ENCODE measurements around the gene PIP5K1C.

PIP5K1C gene

DNA sequence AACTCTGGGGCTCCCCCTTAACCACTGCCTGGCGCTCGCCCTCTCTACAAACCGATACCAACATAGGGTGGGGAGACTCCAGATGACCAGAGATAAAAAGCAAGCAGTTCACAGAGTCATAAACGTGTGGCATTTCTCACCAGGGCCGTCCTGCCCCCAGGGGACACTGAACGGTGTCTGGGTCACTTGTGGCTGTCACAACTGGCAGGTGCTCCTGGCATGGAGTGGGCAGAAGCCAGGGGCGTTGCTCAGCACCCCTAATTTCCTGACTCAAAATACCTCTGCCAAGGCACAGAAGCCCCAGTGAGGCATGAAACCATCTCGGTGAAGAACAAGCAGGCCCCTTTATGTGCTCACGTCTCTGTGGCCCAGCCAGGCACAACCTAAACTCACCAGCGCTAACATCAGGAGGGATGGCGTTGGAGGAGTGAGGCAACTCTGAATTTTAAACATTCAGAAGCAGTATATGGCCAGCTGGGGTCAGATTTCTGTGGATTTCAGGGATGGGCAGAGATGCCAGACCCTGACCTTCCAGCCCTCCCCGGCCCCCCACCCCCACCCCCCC, 1.8 kb downstream of the PIP5K1C start:
- Mint-ChIP-seq H3K27me3 (ENCODE audit: low read depth) (no peaks in the 10 kb centered on the region), H3K27ac (peak overlapping the region in 2 of 3 experiments; percentile 27 to 42), H3K36me3 (ENCODE audit: low read depth) (no peaks in the 10 kb centered on the region), H3K9me3 (no peaks in the 10 kb centered on the region), H3K4me1 (peaks cover 6% of the 10 kb centered on the region), H3K4me3 (peak overlapping the region; percentile 90 to 96 (median 93))
- TF ChIP-seq CTCF (IDR thresholded peaks at IDR 0.05; ENCODE audit: unreplicated experiment in 3 of 3) = no peak

DNA sequence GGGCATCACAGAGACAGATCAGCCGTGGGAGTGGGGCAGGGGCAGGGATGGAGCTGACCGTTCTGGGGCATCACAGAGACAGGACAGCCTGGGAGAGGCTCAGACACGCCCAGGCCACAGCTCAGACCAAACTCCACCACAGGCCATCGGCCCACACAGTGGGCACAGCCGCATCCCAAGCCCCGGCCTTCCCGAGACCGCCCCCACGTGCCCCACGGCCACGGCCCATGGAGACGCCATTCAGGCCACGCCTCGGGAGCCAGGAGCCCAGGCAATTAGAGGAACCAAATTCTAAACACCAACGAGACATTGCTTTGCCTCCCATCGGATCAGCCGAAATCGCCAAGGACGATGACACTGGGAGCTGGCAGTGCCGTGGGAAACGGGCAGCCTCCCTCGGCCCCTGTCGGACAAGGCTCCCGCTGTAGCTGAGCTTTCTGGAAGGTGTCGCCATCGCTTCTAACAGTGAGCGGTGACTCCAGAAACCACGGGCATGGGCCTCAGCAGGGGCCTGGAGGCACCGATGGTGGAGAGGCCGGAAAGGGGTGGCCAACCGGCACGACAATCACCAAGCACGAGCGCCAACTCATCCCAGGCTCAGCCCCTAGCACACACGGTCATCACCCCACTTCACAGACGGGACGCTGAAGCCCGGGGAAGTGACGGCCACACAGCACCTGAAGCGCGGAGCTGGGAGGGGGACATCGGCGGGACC, 2.4 kb downstream of the PIP5K1C start:
- Mint-ChIP-seq H3K4me1 (peaks cover 6% of the 10 kb centered on the region), H3K27me3 (ENCODE audit: low read depth) (no peaks in the 10 kb centered on the region), H3K27ac (peak overlapping the region in 1 of 3 experiments; percentile 42), H3K9me3 (no peaks in the 10 kb centered on the region), H3K36me3 (ENCODE audit: low read depth) (no peaks in the 10 kb centered on the region), H3K4me3 (peak overlapping the region; percentile 90 to 96 (median 93))
- TF ChIP-seq CTCF (IDR thresholded peaks at IDR 0.05; ENCODE audit: unreplicated experiment in 3 of 3) = no peak

DNA sequence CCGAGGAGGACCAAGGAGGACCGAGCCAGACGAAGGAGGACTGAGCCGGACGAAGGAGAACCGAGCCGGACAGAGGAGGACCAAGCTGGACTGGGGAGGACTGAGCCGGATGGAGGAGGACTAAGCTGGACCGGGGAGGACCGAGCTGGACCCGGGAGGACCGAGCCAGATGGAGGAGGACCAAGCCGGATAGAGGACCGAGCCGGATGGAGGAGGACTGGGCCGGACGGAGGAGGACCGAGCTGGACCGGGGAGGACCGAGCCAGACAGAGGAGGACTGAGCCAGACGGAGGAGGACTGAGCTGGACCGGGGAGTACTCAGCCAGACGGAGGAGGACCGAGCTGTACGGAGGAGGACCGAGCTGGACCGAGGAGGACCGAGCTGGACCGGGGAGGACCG, 3.2 kb downstream of the PIP5K1C start:
- Mint-ChIP-seq H3K27me3 (ENCODE audit: low read depth) (no peaks in the 10 kb centered on the region), H3K27ac (no peak overlapping the region), H3K9me3 (no peaks in the 10 kb centered on the region), H3K4me3 (peak overlapping the region; percentile 54 to 96 (median 67)), H3K4me1 (peaks cover 6% of the 10 kb centered on the region), H3K36me3 (ENCODE audit: low read depth) (no peaks in the 10 kb centered on the region)
- TF ChIP-seq CTCF (IDR thresholded peaks at IDR 0.05; ENCODE audit: unreplicated experiment in 3 of 3) = no peak

DNA sequence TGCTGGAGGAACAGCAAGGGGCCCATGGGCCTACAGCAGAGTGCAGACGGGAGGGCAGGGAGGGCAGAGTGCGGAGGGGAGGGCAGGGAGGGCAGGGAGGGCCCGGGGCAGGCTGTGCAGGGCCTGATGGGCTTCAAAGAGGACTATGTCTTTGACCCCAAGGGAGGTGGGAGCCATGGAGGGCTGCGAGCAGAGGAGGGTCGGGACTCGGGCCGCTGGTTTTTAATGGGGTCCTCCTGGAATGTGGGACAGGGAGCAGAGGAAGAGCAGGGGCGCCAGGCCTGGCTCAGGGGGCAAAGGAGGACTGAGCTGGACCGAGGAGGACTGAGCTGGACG, 3.6 kb downstream of the PIP5K1C start:
- no peak for TF ChIP-seq CTCF (IDR thresholded peaks at IDR 0.05; ENCODE audit: unreplicated experiment in 3 of 3)

DNA sequence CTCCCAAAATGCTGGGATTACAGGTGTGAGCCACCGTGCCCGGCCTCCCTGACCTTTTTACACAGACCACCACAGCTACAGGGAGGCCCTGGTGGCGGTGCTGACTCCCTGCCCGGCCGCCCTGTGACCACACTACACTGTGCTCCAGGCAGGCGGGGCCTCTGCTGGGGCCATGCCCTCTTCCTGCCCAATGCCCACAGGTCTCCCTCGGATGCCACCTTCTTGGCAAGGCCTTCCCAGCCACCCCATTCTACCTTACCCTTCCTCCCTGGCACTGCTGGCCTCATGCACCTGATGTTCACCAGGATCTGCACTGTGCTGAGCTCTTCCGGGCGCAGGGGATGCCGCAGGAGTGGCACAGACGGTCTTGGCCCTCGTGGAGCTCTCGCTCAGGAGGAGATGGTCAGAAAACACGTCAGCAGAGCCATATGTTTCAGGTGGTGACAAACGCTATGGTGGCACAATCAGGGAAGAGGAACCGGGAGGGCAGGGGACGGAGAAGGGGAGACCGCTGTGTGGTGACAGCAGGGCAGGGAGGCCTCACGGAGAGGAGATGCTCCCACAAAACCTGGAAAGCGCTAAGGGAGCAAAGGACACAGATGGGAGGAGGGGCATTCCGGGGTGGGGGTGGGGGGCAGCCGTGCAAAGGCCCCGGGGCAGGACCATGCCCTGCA, 4.1 kb downstream of the PIP5K1C start:
- Mint-ChIP-seq H3K9me3 (no peaks in the 10 kb centered on the region), H3K27ac (no peak overlapping the region), H3K4me1 (peaks cover 6% of the 10 kb centered on the region), H3K4me3 (peak overlapping the region; percentile 46 to 58 (median 56)), H3K27me3 (ENCODE audit: low read depth) (no peaks in the 10 kb centered on the region), H3K36me3 (ENCODE audit: low read depth) (peaks cover 5% of the 10 kb centered on the region)
- no peak for TF ChIP-seq CTCF (IDR thresholded peaks at IDR 0.05; ENCODE audit: unreplicated experiment in 3 of 3)

More for the DNA sequence above, 3.6 kb downstream of the PIP5K1C start:
- H3K36me3 Mint-ChIP-seq (ENCODE audit: low read depth) = peaks cover under 1% of the 10 kb centered on the region
- H3K9me3 Mint-ChIP-seq = no peaks in the 10 kb centered on the region
- H3K4me3 Mint-ChIP-seq = peak overlapping the region in 2 of 3 experiments; percentile 67 to 96
- H3K4me1 Mint-ChIP-seq = peaks cover 6% of the 10 kb centered on the region
- no peak overlapping the region for H3K27ac Mint-ChIP-seq
- no peaks in the 10 kb centered on the region for H3K27me3 Mint-ChIP-seq (ENCODE audit: low read depth)
